ENCODE results near the gene POU3F2.

The POU3F2 gene

GRCh38 chr6:98845211-98846020, 11.0 kb downstream of the POU3F2 start:
- H3K4me3 ChIP-seq (ENCODE audit: low read depth, low read length): no peak overlapping the region
- DNase-seq (ENCODE audit: low read depth): peak; percentile 87
- TF ChIP-seq CTCF (conservative IDR thresholded peaks at IDR 0.05; ENCODE audit: low read depth, low read length): peak; percentile 94

- no peak for DNase-seq (ENCODE audit: low read depth)
- TF ChIP-seq CTCF (conservative IDR thresholded peaks at IDR 0.05; ENCODE audit: low read depth, low read length): no peak
- no peak overlapping the region for H3K4me3 ChIP-seq (ENCODE audit: low read depth, low read length)
Measured at GRCh38 chr6:98846021-98846380, 11.6 kb downstream of the POU3F2 start.

DNA sequence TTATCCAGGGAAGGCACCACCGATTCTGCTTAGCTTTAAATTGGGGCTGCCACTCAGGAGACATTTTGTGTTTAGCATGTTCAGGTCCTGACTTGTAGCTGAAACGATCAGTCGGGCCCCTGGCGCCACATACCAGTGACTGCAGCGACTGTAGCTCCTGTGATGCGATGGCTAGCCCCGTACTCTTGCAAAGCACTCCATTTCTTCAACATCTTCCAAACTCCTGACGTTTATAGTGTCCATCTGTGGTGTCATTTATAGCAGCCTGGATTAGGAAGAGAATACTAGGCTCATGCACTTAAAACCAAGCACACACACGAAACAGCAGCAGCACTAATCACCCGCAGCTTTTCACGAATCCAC, 13.0 kb downstream of the POU3F2 start:
- DNase-seq (ENCODE audit: low read depth): no peak
- TF ChIP-seq CTCF (conservative IDR thresholded peaks at IDR 0.05; ENCODE audit: low read depth, low read length): no peak
- H3K4me3 ChIP-seq (ENCODE audit: low read depth, low read length): no peak overlapping the region

- H3K4me3 ChIP-seq (ENCODE audit: low read depth, low read length): peak overlapping the region; percentile 21
- no peak for DNase-seq (ENCODE audit: low read depth)
- no peak for TF ChIP-seq CTCF (conservative IDR thresholded peaks at IDR 0.05; ENCODE audit: low read depth, low read length)
Measured at GRCh38 chr6:98847779-98848538, 13.6 kb downstream of the POU3F2 start.

- DNase-seq (ENCODE audit: low read depth): no peak
- no peak overlapping the region for H3K4me3 ChIP-seq (ENCODE audit: low read depth, low read length)
- TF ChIP-seq CTCF (conservative IDR thresholded peaks at IDR 0.05; ENCODE audit: low read depth, low read length): no peak
Measured at GRCh38 chr6:98848539-98849242, 14.3 kb downstream of the POU3F2 start.

GRCh38 chr6:98864497-98864896, 30.1 kb downstream of the POU3F2 start:
- TF ChIP-seq CTCF (conservative IDR thresholded peaks at IDR 0.05; ENCODE audit: low read depth, low read length): no peak
- no peak overlapping the region for H3K4me3 ChIP-seq (ENCODE audit: low read depth, low read length)
- no peak for DNase-seq (ENCODE audit: low read depth)
